HUES48 (cell line): ENCODE measurements around the gene GNA12.
"Not testable (repeated sequence)": the region's sequence is repeated elsewhere in the genome, so short reads cannot be mapped to it uniquely, and the experiment has no call there.

Source experiments
- H3K27ac ChIP-seq: one replicate; pipeline ENCODE4 v1.7.0; 2013; ENCODE audit warnings: low read depth, low read length, inconsistent platforms
- H3K27me3 ChIP-seq: 2 replicates; pipeline ENCODE4 v1.6.1; 2013; ENCODE audit warnings: mild to moderate bottlenecking, low read length; ENCODE audit not compliant: control insufficient read depth, insufficient read depth
- H3K36me3 ChIP-seq: 2 replicates; pipeline ENCODE4 v1.6.1; 2013; ENCODE audit warnings: low read length; ENCODE audit not compliant: control insufficient read depth, insufficient read depth
- H3K4me1 ChIP-seq: 2 replicates; pipeline ENCODE4 v1.6.1; 2013; ENCODE audit warnings: mild to moderate bottlenecking, low read length; ENCODE audit not compliant: control insufficient read depth, insufficient read depth
- H3K4me3 ChIP-seq: 2 replicates; pipeline ENCODE4 v1.5.1; 2013; ENCODE audit warnings: mild to moderate bottlenecking, low read depth, low read length
- H3K9ac ChIP-seq: 2 replicates; pipeline ENCODE4 v1.6.1; 2013; ENCODE audit warnings: mild to moderate bottlenecking, low read depth, low read length, moderate library complexity
- H3K9me3 ChIP-seq: 2 replicates; pipeline ENCODE4 v1.6.1; 2013; ENCODE audit warnings: low read length; ENCODE audit not compliant: control insufficient read depth, insufficient read depth

The GNA12 gene

GRCh38 chr7:2706685-2707126 lies 137.4 kb downstream of the GNA12 start:
- Histone ChIP-seq H3K9me3 (no peaks in the 10 kb centered on the region), H3K4me3 (no peak overlapping the region), H3K27me3 (no peaks in the 10 kb centered on the region), H3K36me3 (no peaks in the 10 kb centered on the region; the same call in 1 of the 2 replicates), H3K9ac (no peak overlapping the region), H3K4me1 (no peaks in the 10 kb centered on the region), H3K27ac (no peak overlapping the region)

- Histone ChIP-seq H3K27ac (no peak overlapping the region), H3K4me1 (no peaks in the 10 kb centered on the region), H3K4me3 (no peak overlapping the region)
These were observed 138.6 kb downstream of the GNA12 start for GRCh38 chr7:2705371-2706096.

GRCh38 chr7:2702594-2702957 lies 141.5 kb downstream of the GNA12 start:
- Histone ChIP-seq H3K9ac (no peak overlapping the region), H3K9me3 (no peaks in the 10 kb centered on the region), H3K36me3 (no peaks in the 10 kb centered on the region), H3K4me3 (no peak overlapping the region), H3K4me1 (no peaks in the 10 kb centered on the region), H3K27ac (no peak overlapping the region), H3K27me3 (no peaks in the 10 kb centered on the region)

More at GRCh38 chr7:2705371-2706096, 138.6 kb downstream of the GNA12 start:
- H3K27me3 ChIP-seq: no peaks in the 10 kb centered on the region
- no peak overlapping the region for H3K9ac ChIP-seq
- no peaks in the 10 kb centered on the region for H3K36me3 ChIP-seq
- H3K9me3 ChIP-seq: no peaks in the 10 kb centered on the region

GRCh38 chr7:2701832-2702593 lies 142.1 kb downstream of the GNA12 start:
- Histone ChIP-seq H3K27me3 (no peaks in the 10 kb centered on the region), H3K36me3 (no peaks in the 10 kb centered on the region), H3K9me3 (no peaks in the 10 kb centered on the region), H3K9ac (no peak overlapping the region), H3K4me1 (no peaks in the 10 kb centered on the region), H3K27ac (no peak overlapping the region), H3K4me3 (no peak overlapping the region)

GRCh38 chr7:2701424-2701823 lies 142.7 kb downstream of the GNA12 start:
- Histone ChIP-seq H3K4me1 (no peaks in the 10 kb centered on the region), H3K4me3 (no peak overlapping the region), H3K36me3 (no peaks in the 10 kb centered on the region), H3K9me3 (no peaks in the 10 kb centered on the region), H3K27me3 (no peaks in the 10 kb centered on the region), H3K9ac (no peak overlapping the region), H3K27ac (no peak overlapping the region)

- no peak overlapping the region for H3K4me3 ChIP-seq
- no peaks in the 10 kb centered on the region for H3K27me3 ChIP-seq
- no peaks in the 10 kb centered on the region for H3K4me1 ChIP-seq
- no peaks in the 10 kb centered on the region for H3K36me3 ChIP-seq
- H3K9me3 ChIP-seq: no peaks in the 10 kb centered on the region
- H3K9ac ChIP-seq: no peak overlapping the region
- H3K27ac ChIP-seq: no peak overlapping the region
These were observed 143.8 kb downstream of the GNA12 start for GRCh38 chr7:2700141-2700850.

GRCh38 chr7:2699289-2699620 lies 144.9 kb downstream of the GNA12 start:
- Histone ChIP-seq H3K4me3 (no peak overlapping the region), H3K27ac (no peak overlapping the region), H3K4me1 (no peaks in the 10 kb centered on the region), H3K9me3 (no peaks in the 10 kb centered on the region), H3K9ac (no peak overlapping the region), H3K27me3 (no peaks in the 10 kb centered on the region), H3K36me3 (no peaks in the 10 kb centered on the region)

GRCh38 chr7:2698581-2699288 lies 145.4 kb downstream of the GNA12 start:
- H3K4me1 ChIP-seq: no peaks in the 10 kb centered on the region
- no peaks in the 10 kb centered on the region for H3K36me3 ChIP-seq
- H3K9me3 ChIP-seq: no peaks in the 10 kb centered on the region
- no peaks in the 10 kb centered on the region for H3K27me3 ChIP-seq
- H3K9ac ChIP-seq: no peak overlapping the region
- no peak overlapping the region for H3K27ac ChIP-seq
- no peak overlapping the region for H3K4me3 ChIP-seq

GRCh38 chr7:2694122-2694436 lies 150.0 kb downstream of the GNA12 start:
- H3K9ac ChIP-seq, H3K36me3 ChIP-seq, H3K9me3 ChIP-seq, H3K4me3 ChIP-seq, H3K27ac ChIP-seq, H3K4me1 ChIP-seq: not testable (repeated sequence)
- H3K27me3 ChIP-seq: peaks cover 10% of the 10 kb centered on the region

GRCh38 chr7:2693420-2694121 lies 150.5 kb downstream of the GNA12 start:
- not testable (repeated sequence) for H3K9me3 ChIP-seq, H3K9ac ChIP-seq, H3K36me3 ChIP-seq, H3K4me3 ChIP-seq, H3K27ac ChIP-seq, H3K4me1 ChIP-seq
- peaks cover 16% of the 10 kb centered on the region for H3K27me3 ChIP-seq
